GM10266 (cell line): ENCODE data around the gene MORN1.

ENCODE experiments used
- DNase-seq: peaks from one replicate; pipeline ENCODE4 v3.0.0; 2012; ENCODE audit errors: extremely low spot score
- CTCF ChIP-seq: IDR thresholded peaks from 2 replicates; pipeline ENCODE4 v1.5.1; 2012; ENCODE audit warnings: mild to moderate bottlenecking, low read depth; ENCODE audit not compliant: control insufficient read depth, insufficient read depth; ENCODE audit errors: missing control alignments

Gene MORN1

GRCh38 chr1:2419416-2419815 lies 28.1 kb upstream of the MORN1 start:
- no peak for TF ChIP-seq CTCF
- DNase-seq = no peak

- no peak for TF ChIP-seq CTCF
Measured at GRCh38 chr1:2418791-2419320, 27.5 kb upstream of the MORN1 start.

GRCh38 chr1:2417833-2418225 lies 26.5 kb upstream of the MORN1 start:
- DNase-seq = no peak
- TF ChIP-seq CTCF = no peak

More at GRCh38 chr1:2418791-2419320, 27.5 kb upstream of the MORN1 start:
- no peak for DNase-seq

GRCh38 chr1:2417083-2417832 lies 25.9 kb upstream of the MORN1 start:
- no peak for TF ChIP-seq CTCF
- DNase-seq = no peak

GRCh38 chr1:2416403-2416802 lies 25.0 kb upstream of the MORN1 start:
- TF ChIP-seq CTCF = no peak
- no peak for DNase-seq

GRCh38 chr1:2415801-2416208 lies 24.5 kb upstream of the MORN1 start:
- DNase-seq = peak; percentile 74
- peak; percentile 33 for TF ChIP-seq CTCF

GRCh38 chr1:2415337-2415736 lies 24.0 kb upstream of the MORN1 start:
- TF ChIP-seq CTCF = no peak
- no peak for DNase-seq
